Measurements from ENCODE around the gene LY6G5C. TPM values are rescaled to one million over a fixed set of nuclear protein-coding genes. Genes with fewer than 3 reads are reported as not detected.

Gene LY6G5C
- total and polyA plus RNA-seq, 9 of the 15 experiments (the other 6 are each of a cell fraction or from before 2014, with no cell fraction given), result 0.10 to 0.67 (median 0.46) TPM; not detected in 4

DNA sequence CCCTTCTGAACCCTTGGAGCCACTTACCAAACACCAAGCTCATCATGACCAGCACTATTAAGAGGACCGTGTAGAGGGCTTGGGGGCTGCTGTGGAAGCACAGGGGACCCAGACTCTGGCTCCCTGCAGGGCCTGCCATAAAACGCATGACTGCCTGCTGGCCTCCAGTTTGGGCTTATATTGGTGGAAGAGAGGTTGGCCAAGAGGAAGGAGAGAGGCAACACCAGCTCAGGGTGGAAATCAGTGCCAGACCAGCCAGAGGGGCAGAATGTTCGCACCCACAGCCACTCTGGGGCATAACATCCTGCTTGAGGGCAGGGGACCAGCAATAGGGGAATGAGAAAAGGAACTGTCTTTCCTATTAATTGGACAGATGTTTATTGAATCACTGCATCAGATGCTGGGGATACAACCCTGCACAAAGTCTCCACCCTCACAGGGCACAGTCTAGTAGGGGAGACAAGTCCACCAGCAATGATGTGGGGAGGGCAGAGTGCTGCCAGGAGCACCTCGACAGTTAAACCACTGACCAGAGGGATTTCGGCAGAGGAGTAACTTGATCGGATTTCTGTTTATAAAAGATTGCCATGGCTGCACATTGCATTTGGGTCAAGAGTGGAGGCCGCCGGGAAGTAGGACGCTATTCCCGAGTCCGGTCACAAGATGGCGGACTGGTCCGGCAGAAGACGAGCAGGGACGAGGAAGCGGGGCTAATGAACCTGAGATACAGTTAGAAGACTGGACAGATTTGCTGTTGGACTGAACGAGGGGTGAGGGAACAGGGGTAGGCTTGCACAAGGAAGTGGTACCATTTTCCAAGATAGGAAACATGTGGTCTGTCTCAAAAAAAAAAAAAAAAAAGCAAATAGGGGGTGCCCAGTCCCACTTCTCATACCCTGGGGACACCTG, at the start of gene LY6G5C (continued):
- TF ChIP-seq SNIP1 (IDR thresholded peaks at IDR 0.05; ENCODE audit: low read depth) (no peak), RNF2 (IDR thresholded peaks at IDR 0.05) (no peak), ASH1L (IDR thresholded peaks at IDR 0.05; ENCODE audit: borderline replicate concordance, low read depth, partially characterized antibody) (no peak), SAP30 (IDR thresholded peaks at IDR 0.05; ENCODE audit: borderline replicate concordance, insufficient read depth, low read depth, low read length, poor library complexity, severe bottlenecking) (no peak), SOX6 (IDR thresholded peaks at IDR 0.05) (0 out of 2 replicates have a peak, but pooled peaks have one; percentile 8), ZNF212 (CRISPR knock-in tag; IDR thresholded peaks at IDR 0.05) (no peak), ZNF175 (CRISPR knock-in tag; IDR thresholded peaks at IDR 0.05; ENCODE audit: low read depth) (no peak), MAFK (IDR thresholded peaks at IDR 0.05; ENCODE audit: low read length) (0 out of 2 replicates have a peak, but pooled peaks have one; percentile 40), ZFP1 (CRISPR knock-in tag; IDR thresholded peaks at IDR 0.05) (no peak), BRCA1 (IDR thresholded peaks at IDR 0.05) (no peak), BRCA1 (CRISPR knock-in tag; IDR thresholded peaks at IDR 0.05) (no peak), BCOR (IDR thresholded peaks at IDR 0.05) (no peak), CSDE1 (IDR thresholded peaks at IDR 0.05) (no peak), KAT7 (CRISPR knock-in tag; IDR thresholded peaks at IDR 0.05; ENCODE audit: borderline replicate concordance) (no peak), NR0B1 (IDR thresholded peaks at IDR 0.05; ENCODE audit: partially characterized antibody) (no peak), NR4A1 (CRISPR knock-in tag; IDR thresholded peaks at IDR 0.05) (no peak), NR4A1 (tag; IDR thresholded peaks at IDR 0.05) (no peak), HMG20A (CRISPR knock-in tag; conservative IDR thresholded peaks at IDR 0.05) (no peak), ZBTB12 (CRISPR knock-in tag; IDR thresholded peaks at IDR 0.05) (no peak; the same call in 1 of the 2 replicates), TEAD2 (tag; IDR thresholded peaks at IDR 0.05) (no peak), CREM (IDR thresholded peaks at IDR 0.05; ENCODE audit: low read depth) (peak; percentile 74)
- TF ChIP-seq, protein P1, sequence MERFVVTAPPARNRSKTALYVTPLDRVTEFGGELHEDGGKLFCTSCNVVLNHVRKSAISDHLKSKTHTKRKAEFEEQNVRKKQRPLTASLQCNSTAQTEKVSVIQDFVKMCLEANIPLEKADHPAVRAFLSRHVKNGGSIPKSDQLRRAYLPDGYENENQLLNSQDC (CRISPR knock-in tag; IDR thresholded peaks at IDR 0.05), result no peak
- TF ChIP-seq, protein P2, sequence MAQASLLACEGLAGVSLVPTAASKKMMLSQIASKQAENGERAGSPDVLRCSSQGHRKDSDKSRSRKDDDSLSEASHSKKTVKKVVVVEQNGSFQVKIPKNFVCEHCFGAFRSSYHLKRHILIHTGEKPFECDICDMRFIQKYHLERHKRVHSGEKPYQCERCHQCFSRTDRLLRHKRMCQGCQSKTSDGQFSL (CRISPR knock-in tag; IDR thresholded peaks at IDR 0.05), result peak; percentile 69; the same call in 1 of the 2 replicates
- TF ChIP-seq, protein P2 (tag; IDR thresholded peaks at IDR 0.05), result no peak
- TF ChIP-seq, protein P3, sequence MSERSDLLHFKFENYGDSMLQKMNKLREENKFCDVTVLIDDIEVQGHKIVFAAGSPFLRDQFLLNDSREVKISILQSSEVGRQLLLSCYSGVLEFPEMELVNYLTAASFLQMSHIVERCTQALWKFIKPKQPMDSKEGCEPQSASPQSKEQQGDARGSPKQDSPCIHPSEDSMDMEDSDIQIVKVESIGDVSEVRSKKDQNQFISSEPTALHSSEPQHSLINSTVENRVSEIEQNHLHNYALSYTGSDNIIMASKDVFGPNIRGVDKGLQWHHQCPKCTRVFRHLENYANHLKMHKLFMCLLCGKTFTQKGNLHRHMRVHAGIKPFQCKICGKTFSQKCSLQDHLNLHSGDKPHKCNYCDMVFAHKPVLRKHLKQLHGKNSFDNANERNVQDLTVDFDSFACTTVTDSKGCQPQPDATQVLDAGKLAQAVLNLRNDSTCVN (CRISPR knock-in tag; IDR thresholded peaks at IDR 0.05), result no peak
